ENCODE data around the gene MCM8. TPM values are rescaled to one million over a fixed set of nuclear protein-coding genes. Genes with fewer than 3 reads are reported as not detected.

MCM8 gene
- total RNA-seq, 1 experiment from 2014 or later: 27.0 TPM

DNA sequence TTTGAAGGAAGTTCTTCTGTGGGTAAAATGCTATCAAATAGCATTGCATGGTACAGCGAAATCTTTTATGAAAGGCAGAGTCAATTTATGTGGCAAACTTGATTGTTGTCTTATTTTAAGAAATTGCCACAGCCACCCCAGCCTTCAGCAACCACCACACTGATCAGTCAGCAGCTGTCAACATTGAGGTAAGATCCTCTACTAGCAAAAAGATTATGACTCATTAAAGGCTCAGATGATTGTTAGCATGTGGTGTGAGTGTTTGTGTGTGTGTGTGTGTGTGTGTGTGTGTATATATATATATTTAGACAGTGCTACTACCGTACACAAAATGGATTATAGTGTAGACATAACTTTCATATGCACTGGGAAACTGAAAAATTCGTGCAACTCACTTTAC lies 75.6 kb downstream of the MCM8 start:
- intact Hi-C loops (cut with micrococcal nuclease): loop anchor here (5.0 kb wide), 1 partner anchor 46 kb away; no protein-coding TSS in a partner anchor
- Histone ChIP-seq H3K9ac (ENCODE audit: low read length) (no peak overlapping the region), H4K20me1 (ENCODE audit: low read length) (0 out of 2 replicates have a peak, but pooled peaks cover 5% of the 10 kb centered on the region), H3K4me3 (ENCODE audit: low read length) (no peak overlapping the region), H3K27ac (ENCODE audit: low read length) (0 out of 2 replicates have a peak overlapping the region, but pooled peaks have one; percentile 5), H2AFZ (ENCODE audit: low read length) (no peak overlapping the region), H3K9me3 (ENCODE audit: low read length) (peaks cover 7% of the 10 kb centered on the region; the same call in 1 of the 2 replicates), H3F3A (ENCODE audit: low read length, unreplicated experiment) (peaks cover 6% of the 10 kb centered on the region), H3K4me1 (ENCODE audit: insufficient read depth, low read length) (peaks cover 21% of the 10 kb centered on the region), H3K36me3 (ENCODE audit: low read depth, low read length) (peaks cover 32% of the 10 kb centered on the region), H3K79me2 (ENCODE audit: low read length) (peaks cover 24% of the 10 kb centered on the region), H3K4me2 (ENCODE audit: low read length) (no peak overlapping the region), H3K9me2 (replicated peaks; ENCODE audit: low read length) (no peaks in the 10 kb centered on the region), H3K27me3 (ENCODE audit: low read length) (no peaks in the 10 kb centered on the region)
- TF ChIP-seq EZH2phosphoT487 (IDR thresholded peaks at IDR 0.05; ENCODE audit: borderline replicate concordance, low read length) (no peak), EZH2 (IDR thresholded peaks at IDR 0.05; ENCODE audit: low read length, unreplicated experiment) (no peak)
- TF ChIP-seq, protein P1, sequence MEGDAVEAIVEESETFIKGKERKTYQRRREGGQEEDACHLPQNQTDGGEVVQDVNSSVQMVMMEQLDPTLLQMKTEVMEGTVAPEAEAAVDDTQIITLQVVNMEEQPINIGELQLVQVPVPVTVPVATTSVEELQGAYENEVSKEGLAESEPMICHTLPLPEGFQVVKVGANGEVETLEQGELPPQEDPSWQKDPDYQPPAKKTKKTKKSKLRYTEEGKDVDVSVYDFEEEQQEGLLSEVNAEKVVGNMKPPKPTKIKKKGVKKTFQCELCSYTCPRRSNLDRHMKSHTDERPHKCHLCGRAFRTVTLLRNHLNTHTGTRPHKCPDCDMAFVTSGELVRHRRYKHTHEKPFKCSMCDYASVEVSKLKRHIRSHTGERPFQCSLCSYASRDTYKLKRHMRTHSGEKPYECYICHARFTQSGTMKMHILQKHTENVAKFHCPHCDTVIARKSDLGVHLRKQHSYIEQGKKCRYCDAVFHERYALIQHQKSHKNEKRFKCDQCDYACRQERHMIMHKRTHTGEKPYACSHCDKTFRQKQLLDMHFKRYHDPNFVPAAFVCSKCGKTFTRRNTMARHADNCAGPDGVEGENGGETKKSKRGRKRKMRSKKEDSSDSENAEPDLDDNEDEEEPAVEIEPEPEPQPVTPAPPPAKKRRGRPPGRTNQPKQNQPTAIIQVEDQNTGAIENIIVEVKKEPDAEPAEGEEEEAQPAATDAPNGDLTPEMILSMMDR (conservative IDR thresholded peaks at IDR 0.05; ENCODE audit: low read depth, low read length): no peak
- DNase-seq (peak; percentile 73), ATAC-seq (peak; percentile 88)
- ChIA-PET CTCF (no interaction called here), POLR2A (ENCODE audit: unreplicated experiment) (no interaction called here)
- no TSS peak for BruUV-seq (replicated peaks)

DNA sequence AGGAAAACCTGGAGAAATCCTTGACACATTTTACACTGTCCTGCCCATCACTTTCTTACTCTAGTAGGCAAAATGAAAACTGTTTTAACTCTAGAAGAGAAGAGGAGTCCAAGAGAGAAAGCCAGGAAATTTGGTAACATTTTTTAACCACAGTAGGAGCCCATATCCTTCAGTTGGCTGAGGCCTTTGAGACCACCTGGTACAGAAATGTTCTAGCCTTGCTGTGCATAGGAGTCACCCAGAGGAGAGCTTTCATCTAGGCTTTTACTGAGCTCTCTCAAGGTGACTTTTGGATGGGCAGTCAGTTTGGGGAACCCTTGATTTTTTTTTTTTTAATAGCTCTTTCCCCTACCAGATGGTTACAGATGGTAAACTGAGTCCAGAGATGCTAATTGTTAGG lies 78.4 kb downstream of the MCM8 start:
- peaks cover 12% of the 10 kb centered on the region for H3K79me2 ChIP-seq (ENCODE audit: low read length)

More for the DNA sequence above, 78.4 kb downstream of the MCM8 start:
- intact Hi-C loops (cut with micrococcal nuclease): loop anchor here (5.0 kb wide), 1 partner anchor 43 kb away; no protein-coding TSS in a partner anchor
- ATAC-seq (no peak), DNase-seq (no peak)
- TF ChIP-seq, protein P1 (conservative IDR thresholded peaks at IDR 0.05; ENCODE audit: low read depth, low read length): no peak
- no peak for TF ChIP-seq EZH2 (IDR thresholded peaks at IDR 0.05; ENCODE audit: low read length, unreplicated experiment)
- no peak for TF ChIP-seq EZH2phosphoT487 (IDR thresholded peaks at IDR 0.05; ENCODE audit: borderline replicate concordance, low read length)
- Histone ChIP-seq H3K4me3 (ENCODE audit: low read length) (no peak overlapping the region), H3K4me2 (ENCODE audit: low read length) (peak overlapping the region; percentile 15; the same call in 1 of the 2 replicates), H2AFZ (ENCODE audit: low read length) (no peak overlapping the region), H3K9me2 (replicated peaks; ENCODE audit: low read length) (no peaks in the 10 kb centered on the region), H3F3A (ENCODE audit: low read length, unreplicated experiment) (peaks cover 6% of the 10 kb centered on the region), H3K27me3 (ENCODE audit: low read length) (no peaks in the 10 kb centered on the region), H3K9me3 (ENCODE audit: low read length) (peaks cover 7% of the 10 kb centered on the region; the same call in 1 of the 2 replicates), H3K9ac (ENCODE audit: low read length) (no peak overlapping the region), H3K36me3 (ENCODE audit: low read depth, low read length) (peaks cover 28% of the 10 kb centered on the region), H3K27ac (ENCODE audit: low read length) (no peak overlapping the region), H4K20me1 (ENCODE audit: low read length) (0 out of 2 replicates have a peak, but pooled peaks cover 5% of the 10 kb centered on the region), H3K4me1 (ENCODE audit: insufficient read depth, low read length) (peaks cover 21% of the 10 kb centered on the region)
- ChIA-PET CTCF (no interaction called here), POLR2A (ENCODE audit: unreplicated experiment) (interaction anchor here (0.7 kb wide), 1 partner anchor 585 kb away, joined by 3 read pairs; no protein-coding TSS in a partner anchor)
- BruUV-seq (replicated peaks): no TSS peak

Data from PC-3 (cell line).